OCI-LY1 (cell line): Measurements from ENCODE around the gene NDST4.

Experiments
- CTCF ChIP-seq: fragments of 200-600 bp; sonication (generic), shearing (Covaris generic); IDR thresholded peaks from 2 replicates; pipeline ENCODE4 v1.5.1; 2017; ENCODE audit warnings: mild to moderate bottlenecking, antibody characterized with exemption, low read length, moderate library complexity, mixed read lengths
- EZH2 ChIP-seq: fragments of 200-600 bp; sonication (generic), shearing (Covaris generic); IDR thresholded peaks from 2 replicates; pipeline ENCODE4 v1.8.0; 2017; ENCODE audit warnings: borderline replicate concordance, mixed run types, mild to moderate bottlenecking, antibody characterized with exemption, low read length, moderate library complexity, mixed read lengths

DNA sequence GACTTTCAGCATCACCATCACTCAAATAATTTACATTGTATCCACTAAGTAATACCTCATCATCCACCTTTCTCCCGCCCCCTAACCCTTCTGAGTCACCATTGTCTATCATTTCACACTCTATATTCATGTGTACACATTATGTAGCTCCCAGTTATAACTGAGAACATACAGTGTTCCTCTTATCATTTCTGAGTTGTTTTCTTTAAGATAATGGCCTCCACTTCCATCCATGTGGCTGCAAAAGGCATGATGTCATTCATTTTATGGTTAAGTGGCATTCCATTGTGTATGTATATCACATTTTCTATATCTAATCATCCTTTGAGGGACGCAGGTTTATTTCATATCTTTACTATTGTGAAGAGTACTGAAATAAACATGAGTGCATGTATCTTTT is 14.6 kb upstream of the NDST4 start:
- no peak for TF ChIP-seq EZH2
- TF ChIP-seq CTCF = no peak
